Measurements from ENCODE around the gene ETV3.

Gene ETV3

DNA sequence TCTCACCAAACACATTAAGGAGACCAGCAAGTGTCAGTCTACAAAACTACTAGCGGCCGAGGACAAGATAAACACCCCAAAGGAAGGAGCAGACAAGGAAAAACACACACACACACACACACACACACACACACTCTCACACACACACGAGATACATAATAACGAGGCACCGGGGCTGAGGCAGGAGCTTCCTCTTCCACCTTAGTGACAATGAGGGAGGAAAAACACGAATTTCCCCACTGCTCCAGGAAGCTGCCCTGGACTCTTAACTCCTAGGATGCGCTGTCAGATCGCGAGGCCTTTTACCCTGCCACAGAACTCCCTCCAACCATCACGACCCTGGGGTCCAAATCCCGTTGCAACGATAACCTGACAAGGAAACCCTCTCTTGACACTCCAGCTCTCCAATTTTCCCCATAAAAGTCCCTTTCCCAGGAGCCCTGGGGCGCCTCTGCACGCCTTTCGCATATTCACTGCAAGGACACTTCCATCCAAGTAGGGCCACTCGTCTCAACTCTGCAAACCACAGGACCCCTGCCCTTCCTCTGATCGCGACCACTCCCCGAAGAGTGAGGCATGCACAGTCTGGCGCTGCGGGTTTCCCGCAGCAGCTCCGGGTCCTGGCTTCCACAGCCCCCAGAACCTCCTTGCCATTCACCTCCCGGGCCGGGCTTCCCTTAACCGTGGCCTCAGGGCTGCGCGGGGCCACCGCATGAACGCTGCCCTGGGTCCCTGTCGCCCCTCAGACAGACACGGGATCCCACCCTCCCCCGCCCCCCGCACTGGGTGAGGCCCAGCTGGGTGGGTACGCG is 581 bp downstream of the ETV3 start:
- DNase-seq = no peak

DNA sequence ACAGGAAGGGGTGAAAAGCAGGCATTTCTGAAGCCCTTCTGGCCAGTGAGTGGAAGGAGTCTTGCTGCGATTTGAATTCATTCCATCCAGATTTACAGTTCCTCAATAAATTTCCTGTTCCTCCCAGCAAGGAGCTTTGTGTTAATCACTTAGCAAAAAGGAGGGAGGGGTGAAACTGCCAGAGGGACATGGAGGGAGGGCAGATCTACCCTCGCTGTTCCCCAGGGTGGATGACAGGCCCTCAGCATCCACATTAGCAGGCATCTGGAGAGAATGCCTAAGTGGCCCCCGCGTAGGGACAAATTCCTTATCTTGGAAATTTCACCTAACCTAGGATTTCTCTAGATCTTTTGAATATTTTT is 1.2 kb downstream of the ETV3 start:
- DNase-seq = no peak

DNA sequence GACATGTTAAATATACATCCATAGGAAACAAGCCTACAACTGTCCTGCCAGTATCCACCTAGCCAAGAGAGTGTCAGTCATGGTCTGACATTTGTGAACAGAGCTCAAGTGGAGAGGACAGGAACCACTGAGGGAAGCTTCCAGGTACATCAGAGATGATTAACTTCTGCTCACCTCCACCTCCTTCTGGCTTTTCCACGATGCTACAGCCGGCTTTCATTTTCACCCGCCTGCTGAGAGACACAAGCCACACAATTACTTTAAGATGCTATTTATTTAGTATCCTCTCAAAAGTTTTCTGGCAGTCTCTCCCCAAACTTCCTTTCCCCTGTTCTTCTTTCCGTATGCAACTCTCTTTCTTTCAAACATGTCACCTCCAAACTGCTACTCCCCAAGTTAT is 2.1 kb downstream of the ETV3 start:
- no peak for DNase-seq

DNA sequence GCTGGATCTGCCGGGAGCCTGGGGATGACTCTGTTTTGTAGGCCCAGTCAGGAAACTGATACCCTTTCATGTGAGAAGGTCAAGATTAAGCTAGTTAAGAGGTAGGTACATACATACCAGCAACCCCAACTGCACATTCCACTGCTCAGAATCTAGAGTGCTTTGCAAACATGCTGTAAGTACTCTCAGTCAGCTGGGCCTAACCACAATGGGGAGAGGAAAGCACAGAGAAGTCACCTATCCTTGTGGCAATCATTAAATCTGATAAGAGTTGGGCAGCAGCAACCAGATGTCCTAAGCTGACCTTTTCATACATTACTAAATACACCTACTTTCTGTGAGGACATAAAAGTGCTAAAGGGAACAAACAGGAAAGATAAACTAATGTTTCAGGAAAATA is 2.5 kb downstream of the ETV3 start:
- no peak for DNase-seq

DNA sequence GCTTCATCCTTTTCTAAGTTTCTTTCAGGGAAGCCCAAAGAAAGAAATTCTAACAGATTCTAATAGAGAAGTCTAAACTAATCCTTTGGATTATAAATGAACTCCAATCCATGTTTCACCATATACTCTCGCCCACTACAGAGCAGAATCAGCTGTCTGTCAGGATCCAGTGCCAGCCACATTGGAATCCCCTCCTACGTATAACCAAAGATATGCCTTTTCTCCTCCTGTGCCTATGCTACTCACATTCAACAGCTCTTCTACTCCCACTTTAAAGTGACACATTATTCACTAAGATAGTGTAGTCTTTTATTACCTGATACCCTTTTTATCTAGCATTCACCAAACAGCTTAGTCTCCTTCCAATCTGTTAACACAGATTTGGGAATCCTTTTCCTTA is 3.1 kb downstream of the ETV3 start:
- DNase-seq = no peak

DNA sequence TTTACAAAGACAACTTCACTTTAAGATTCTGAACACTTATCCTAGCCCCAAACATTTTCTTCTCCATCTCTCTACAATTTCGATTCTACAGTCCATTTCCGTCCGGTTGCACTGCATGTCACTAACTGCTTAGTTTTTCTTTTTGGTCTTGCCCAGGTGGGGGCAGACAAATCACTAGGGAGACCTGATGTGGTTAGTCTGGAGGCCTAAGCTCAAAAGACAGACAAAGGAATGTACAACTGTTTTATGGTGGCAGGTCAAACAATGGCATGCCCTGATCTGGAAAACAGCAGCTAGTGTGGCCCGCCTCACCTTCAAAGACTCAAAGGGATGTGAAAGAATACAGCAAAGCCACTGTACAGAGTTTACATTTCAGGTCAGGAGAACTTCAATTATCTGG is 3.8 kb downstream of the ETV3 start:
- no peak for DNase-seq

DNA sequence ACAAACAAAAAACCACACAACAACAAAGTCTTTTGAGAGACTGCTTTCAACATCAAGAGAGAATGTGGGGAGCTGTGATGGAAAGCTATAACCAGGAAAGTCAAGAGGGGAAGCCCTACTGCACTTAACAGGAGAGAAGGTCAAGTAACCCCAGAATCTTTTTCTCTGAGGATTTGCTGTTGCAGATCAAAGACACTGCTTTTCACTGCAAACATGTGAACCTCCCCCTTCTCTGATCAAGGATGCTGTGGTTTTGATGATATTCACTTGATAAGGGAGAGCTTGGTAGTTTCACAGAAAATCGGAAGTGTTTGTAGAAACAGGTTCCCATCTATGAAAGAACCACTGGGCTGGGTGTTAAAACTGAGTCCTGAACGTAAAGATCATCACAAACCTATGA is 4.8 kb downstream of the ETV3 start:
- DNase-seq = no peak

DNA sequence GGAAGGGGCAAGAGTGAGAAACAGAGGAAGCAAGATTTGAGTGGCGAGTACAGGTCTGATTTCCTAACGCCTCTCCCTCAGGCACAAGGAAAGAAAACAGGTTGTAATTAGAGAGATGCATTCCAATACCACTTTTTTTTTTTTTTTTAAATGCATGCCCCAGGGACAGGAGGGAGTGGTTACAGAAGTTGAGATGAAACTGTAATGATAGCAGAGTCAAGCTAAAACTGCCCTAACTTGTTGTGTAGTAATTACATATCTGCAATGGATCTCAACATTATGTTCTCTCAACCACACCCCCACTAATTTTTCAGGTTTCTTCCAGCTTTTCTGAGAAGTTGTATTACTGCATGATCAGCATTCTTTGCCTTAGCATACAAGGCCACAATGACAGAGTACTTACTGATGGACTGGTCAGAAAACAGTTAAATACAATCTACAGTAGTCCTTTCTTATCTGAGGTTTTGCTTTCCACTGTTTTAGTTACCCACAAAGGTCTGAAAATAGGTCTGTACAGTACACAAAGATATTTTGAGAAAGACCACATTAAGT is 5.5 kb downstream of the ETV3 start:
- DNase-seq = no peak

DNA sequence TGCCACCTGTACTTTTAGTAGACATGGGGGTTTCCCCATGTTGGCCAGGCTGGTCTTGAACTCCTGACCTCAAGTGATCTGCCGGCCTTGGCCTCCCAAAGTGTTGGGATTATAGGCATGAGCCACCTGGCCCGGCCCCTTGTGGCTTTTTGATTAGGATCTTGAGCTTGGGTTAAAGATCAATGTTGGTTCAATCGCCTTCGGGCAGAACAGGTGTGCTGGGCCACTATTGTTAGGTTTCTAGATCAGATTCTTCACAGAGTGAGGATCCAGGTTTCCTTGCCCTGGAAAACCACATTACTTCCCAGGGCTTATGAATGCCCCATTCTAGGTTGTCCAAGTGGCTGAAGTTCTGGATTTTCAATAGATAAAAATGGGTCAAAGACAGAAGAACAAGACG is 6.1 kb downstream of the ETV3 start:
- DNase-seq = no peak

DNA sequence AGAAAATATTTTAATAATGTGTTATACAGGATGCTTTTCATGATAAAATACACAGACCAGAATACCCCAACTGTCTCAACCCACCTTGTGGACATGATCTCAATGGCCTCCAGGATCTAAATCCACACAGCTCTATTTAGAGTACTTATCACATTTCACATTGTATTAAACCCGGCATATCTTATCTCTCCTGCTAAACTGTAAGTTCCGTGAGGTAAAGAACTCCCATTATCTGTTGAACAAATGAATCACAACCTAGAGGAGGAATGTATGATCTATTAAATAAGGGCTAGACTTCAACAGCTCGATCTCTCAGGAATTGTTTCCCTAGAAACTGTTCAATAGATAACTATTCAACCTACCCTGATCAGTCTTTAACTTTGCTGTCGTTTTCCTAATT is 6.9 kb downstream of the ETV3 start:
- DNase-seq = no peak

DNA sequence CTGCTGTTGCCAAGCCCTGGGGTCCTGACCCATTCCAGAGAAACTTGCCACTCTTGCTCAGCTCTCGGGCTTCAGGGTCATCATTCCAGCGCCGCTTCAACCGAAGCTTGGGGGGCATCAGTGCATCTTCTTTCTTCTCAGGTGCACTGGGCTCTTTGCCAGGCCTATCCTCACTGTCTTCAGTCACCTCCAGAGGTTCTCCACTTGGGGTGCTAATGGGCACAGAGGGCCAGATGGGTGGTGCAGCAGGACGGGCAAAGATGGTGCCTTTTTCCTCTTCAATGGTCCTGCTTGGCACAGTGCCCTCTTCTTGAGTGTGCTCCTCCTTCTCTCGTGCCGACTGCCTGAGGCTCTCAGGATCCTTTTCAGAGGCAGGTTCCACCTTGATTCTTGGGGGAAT is 13.3 kb downstream of the ETV3 start:
- DNase-seq = no peak

DNA sequence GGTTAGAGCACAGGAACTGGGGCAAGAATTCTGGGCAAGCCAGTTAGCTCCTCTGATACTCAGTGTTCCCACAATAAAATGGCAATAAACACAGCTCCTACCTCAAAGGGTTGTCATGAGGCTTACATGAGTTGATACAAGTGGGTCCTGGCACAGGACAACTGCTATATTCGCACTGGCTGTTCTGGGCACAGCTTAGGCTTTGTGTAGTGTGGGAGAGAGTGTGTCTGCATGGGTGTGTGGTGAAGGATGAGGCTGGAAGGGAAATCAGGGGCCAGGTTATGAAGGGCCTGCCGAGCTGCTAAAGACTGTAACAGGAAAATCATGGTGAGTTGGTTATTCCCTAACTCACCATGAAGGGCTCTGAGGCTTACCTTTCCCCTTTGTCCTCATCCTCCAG is 18.7 kb downstream of the ETV3 start:
- no peak for DNase-seq

DNA sequence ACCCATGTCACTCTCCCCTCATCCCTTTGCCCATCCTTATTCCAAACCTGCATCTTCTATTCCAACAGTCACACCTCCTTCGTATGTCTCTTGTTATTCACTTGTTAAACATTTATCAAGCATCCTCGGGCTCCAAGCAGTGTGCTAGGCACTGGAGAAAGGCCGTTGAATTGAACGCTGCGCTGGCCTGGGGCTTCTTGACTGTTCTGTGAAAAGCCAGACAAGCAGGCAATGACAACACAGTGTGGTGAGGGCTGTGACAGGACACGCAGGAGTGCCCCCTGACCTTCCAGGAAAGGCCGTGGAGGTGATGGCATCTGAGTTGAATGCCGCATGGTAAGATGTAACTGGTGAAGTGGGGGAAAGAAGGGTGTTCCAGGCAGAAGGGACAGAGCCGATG is 19.2 kb downstream of the ETV3 start:
- no peak for DNase-seq

DNA sequence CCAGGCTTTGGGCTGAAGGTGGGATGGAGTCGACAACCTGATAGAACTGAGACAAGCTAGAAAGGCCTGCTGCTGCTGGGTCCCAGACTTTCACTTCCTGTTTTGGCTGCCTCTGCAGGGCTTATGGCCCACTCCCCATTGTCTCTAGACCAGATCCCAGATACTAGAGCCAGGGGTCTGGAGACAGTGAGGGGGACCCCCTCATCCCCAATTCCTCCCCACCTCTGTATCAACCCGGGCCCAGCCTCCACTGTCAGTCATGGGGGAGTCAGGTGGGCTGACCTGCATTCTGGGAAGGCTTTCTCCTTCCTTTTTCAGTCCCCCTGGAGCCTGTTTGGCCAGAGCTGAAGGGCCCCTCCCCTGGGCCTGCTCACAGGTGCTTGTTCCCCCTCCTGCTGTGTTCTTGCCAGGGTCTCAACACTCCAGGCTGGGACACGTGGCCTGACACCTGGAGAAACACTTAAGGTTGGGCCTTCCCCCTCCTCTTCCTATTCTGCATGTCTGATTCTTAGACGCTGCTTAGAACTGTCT is 20.6 kb downstream of the ETV3 start:
- no peak for DNase-seq

DNA sequence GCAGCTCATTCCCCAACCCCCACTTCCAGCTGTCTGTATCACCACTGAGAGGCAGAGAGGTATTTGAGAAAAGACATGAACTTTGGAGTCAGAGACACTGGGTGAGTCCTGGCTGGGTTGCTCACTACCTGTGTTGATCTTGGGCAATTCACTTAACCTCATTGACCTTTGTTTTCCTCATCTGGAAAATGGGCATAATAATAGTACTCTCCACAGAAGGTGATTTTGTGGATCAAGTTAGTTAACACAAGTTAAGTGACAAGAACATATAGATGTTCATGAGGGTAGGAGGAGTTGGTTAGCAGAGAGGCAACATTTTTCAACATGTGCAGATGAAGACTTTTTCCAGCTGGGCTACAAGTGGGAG is 21.5 kb downstream of the ETV3 start:
- no peak for DNase-seq

DNA sequence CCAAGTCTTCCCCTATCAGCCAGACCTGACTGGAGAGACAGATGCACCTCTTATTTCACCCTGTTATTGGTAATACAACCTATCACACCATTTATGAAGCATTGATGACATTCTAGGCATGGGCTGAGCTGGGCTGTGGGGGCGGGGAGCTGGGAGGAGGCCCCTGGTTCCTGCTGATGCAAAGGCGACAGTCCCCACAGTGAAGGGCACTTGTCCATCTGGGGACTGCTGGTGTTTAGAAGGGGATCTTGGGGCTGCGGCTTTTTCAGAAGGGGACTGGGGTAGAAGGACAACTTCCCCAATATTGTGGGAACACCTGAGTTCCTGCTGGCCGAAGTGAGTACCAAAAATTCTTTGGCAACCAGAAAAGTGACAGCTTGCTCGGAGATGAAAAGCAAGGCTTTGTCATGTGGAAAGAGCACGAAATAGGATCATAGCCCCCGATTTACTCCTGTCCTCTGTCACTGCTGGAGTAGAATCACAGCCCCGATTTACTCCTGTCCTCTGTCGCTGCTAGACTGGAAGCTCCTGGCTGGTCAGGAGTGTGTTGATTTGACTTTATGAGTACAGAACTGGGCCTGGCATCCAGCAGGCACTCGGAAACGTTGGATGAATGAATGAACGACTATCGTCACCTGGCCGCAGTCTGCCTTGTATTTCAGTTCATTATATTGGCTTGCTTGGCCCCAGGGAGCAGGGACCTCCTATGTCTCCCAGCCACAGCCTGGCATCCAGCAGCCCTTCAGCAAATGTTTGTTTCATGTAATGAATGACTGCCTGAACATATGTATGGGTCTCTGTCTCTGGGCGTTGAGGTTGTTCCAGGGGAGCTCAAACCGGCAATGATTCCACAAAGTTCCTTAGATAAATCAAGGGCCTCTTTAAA is 22.1 kb downstream of the ETV3 start:
- no peak for DNase-seq

DNA sequence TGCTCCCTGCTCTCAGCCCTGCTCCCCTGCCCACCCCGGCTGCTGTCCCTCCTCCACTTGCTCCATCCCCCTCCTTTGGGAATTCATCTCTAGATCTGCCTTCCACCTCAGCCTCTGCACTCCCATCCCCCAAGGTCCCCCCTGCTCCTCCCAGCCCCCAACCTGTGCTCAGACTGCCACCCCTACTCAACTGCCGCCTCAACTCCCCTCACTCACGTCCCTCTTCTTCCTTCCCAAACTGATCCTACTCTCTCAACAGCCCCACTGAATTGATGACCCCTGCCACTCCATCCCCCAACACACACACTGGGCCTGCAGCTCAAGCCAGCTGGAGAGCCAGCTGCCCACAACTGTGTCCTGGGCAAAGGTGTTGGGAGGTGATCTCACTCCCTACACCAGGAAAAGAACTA is 22.8 kb downstream of the ETV3 start:
- no peak for DNase-seq

DNA sequence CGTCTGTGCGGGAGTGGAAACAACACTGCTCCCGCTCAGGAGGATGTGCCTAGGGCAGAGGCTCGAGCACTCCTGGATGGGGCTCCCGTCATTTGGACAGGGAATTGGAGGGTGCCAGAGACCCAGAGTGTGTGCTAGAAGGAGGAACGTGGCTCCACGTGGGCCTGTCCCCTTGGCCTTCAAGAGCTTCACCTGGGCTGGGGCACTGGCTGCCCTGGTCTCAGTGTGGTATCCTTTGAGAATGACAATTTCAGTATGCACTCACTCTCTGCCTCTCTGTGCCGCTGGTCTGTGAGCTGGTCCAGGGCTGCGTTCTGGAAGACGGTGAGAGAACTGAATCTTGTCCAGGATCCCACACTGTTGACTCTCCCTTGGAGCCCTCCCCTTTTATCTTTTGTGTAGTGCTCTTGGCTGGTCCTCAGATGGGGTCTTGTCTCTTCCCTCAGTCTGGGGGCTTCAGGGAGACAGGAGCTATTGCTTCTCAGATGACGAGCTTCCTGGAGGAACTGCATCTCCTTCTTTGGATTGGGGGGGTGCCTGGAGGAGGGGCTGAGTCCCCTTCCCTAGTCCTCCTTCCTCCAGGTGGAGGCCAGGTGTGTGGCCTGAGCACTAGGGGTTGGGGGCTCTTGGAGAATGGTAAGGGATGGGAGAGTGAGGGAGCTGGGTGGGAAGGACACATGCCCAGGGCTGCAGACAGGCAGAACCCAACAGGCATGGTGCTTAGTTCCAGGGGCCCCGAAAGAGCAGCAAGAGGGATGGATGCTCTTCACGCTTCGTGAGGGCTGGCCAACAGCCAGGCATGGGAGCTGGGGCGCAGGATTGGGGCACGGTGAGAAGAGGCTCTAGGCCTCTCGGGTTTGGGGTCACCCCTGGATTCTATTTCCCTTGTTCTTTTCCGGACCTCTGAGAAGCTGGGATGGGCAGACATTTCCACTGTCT is 23.7 kb downstream of the ETV3 start:
- DNase-seq = no peak

DNA sequence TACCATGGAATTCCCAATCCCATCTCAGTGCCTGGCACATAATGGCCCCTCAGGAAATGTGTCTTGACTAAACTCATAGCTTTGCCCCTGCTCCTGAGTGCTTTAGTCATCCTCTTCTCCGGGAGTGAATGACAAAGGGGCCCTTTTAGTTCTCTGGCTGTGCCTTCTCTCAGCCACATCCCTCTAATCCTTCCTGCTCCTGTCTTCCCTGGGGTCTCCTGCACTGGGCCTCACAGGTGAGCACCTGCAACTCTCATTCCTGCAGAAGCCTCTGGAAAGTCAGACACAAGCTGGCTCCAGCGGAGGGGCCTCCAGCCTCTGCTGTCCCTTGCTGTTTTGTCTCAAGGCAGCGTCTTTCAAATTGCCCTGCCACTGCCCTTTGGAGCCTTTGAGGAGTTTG is 24.6 kb downstream of the ETV3 start:
- no peak for DNase-seq

DNA sequence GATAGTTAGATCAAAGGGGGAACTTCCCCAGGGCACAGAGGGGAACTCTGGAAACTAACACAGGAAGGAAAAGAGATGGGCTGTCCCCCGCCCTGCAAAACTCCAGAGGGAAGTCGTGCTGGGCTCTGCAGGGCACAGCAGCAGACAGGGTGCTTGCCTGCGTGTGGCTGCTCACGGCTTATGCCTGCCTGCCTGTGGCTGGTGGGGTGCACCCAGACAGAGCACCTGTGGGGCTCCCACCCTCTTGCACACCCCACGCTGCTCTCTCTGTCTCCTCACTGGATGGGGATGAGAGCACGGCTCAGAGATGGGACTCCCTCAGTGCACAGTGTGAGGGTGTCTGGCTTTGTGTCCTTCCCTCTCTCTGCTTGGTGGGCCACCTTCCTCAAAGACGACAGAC is 25.1 kb downstream of the ETV3 start:
- no peak for DNase-seq

DNA sequence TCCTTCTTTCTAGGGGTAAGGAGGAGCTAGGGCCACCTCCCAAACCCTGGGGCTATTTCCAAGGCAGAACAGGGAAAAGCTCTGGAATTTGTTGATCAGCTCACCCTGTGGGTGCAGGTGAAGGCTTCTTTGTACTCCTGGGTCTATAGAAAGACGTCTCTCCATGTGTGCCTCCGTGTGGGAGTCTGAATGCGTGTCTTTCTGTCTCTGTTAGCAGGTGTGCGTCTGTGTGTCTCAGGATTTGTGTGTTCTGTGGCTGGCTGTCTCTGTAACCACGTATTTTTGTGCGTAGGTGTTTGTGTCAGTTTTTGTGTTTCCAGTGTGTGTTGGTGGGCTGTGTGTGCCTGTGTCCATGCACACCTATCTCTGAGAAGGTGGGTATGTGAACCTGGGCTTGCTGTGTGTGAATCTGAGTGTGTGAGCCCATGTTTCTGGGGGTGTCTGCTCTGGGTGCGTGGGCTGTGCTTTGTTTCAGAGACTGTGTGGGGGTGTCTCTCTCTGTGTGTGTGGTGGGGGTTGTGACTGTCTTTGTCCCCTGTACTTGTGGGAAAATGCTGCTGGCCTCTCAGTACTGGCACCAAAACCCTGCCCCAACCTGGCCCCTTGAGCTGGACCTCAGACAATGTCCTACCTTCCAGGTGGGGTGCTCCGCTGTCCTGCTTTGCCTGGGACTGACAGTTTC is 25.9 kb downstream of the ETV3 start:
- DNase-seq = no peak
